Measurements from ENCODE around the gene MED25. TPM values are rescaled to one million over a fixed set of nuclear protein-coding genes. Genes with fewer than 3 reads are reported as not detected.

The MED25 gene
- total and polyA plus RNA-seq, 2 experiments from 2014 or later: 45.6 to 58.6 TPM

GRCh38 chr19:49829721-49830120 is 11.6 kb downstream of the MED25 start:
- no peak for ATAC-seq
- no peaks in the 10 kb centered on the region for H3K4me1 ChIP-seq (ENCODE audit: insufficient read depth)

GRCh38 chr19:49830766-49831165 is 12.7 kb downstream of the MED25 start:
- Mint-ChIP-seq H3K4me3 (no peak overlapping the region), H3K27ac (no peak overlapping the region), H3K4me1 (no peaks in the 10 kb centered on the region; the same call in 2 of the 3 replicates), H3K36me3 (ENCODE audit: low read depth) (peaks cover 27% of the 10 kb centered on the region), H3K9me3 (no peaks in the 10 kb centered on the region; the same call in 1 of the 3 replicates), H3K27me3 (ENCODE audit: insufficient read depth, low read depth, poor library complexity) (peaks cover 12% of the 10 kb centered on the region)
- Histone ChIP-seq H3K36me3 (ENCODE audit: insufficient read depth) (no peaks in the 10 kb centered on the region), H3K79me2 (replicated peaks; ENCODE audit: insufficient read depth) (no peaks in the 10 kb centered on the region), H3F3A (replicated peaks; ENCODE audit: low read depth) (no peaks in the 10 kb centered on the region), H3K4me1 (ENCODE audit: insufficient read depth) (no peaks in the 10 kb centered on the region), H4K20me1 (replicated peaks; ENCODE audit: insufficient read depth) (no peaks in the 10 kb centered on the region; the same call in 1 of the 2 replicates), H3K27ac (ENCODE audit: low read depth) (no peak overlapping the region), H3K27me3 (ENCODE audit: insufficient read depth) (no peaks in the 10 kb centered on the region), H3K4me2 (no peak overlapping the region), H2AFZ (no peak overlapping the region), H3K9me2 (ENCODE audit: insufficient read depth) (no peaks in the 10 kb centered on the region), H3K4me3 (no peak overlapping the region)
- no peak for ATAC-seq
- no peak for DNase-seq (ENCODE audit: low spot score)
- TF ChIP-seq CREB1 (CRISPR knock-in tag; IDR thresholded peaks at IDR 0.05; ENCODE audit: low read depth): no peak
- TF ChIP-seq STAT1 (IDR thresholded peaks at IDR 0.05; ENCODE audit: unreplicated experiment): no peak
- TF ChIP-seq ZNF462 (CRISPR knock-in tag; IDR thresholded peaks at IDR 0.05): no peak
- TF ChIP-seq, protein P1, sequence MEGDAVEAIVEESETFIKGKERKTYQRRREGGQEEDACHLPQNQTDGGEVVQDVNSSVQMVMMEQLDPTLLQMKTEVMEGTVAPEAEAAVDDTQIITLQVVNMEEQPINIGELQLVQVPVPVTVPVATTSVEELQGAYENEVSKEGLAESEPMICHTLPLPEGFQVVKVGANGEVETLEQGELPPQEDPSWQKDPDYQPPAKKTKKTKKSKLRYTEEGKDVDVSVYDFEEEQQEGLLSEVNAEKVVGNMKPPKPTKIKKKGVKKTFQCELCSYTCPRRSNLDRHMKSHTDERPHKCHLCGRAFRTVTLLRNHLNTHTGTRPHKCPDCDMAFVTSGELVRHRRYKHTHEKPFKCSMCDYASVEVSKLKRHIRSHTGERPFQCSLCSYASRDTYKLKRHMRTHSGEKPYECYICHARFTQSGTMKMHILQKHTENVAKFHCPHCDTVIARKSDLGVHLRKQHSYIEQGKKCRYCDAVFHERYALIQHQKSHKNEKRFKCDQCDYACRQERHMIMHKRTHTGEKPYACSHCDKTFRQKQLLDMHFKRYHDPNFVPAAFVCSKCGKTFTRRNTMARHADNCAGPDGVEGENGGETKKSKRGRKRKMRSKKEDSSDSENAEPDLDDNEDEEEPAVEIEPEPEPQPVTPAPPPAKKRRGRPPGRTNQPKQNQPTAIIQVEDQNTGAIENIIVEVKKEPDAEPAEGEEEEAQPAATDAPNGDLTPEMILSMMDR (conservative IDR thresholded peaks at IDR 0.05; ENCODE audit: low read depth in 2 of 2): no peak
- TF ChIP-seq JUNB (IDR thresholded peaks at IDR 0.05; ENCODE audit: unreplicated experiment): no peak
- TF ChIP-seq ZNF331 (CRISPR knock-in tag; IDR thresholded peaks at IDR 0.05; ENCODE audit: low read depth): no peak
- TF ChIP-seq EZH2phosphoT487 (IDR thresholded peaks at IDR 0.05; ENCODE audit: unreplicated experiment): no peak
- TF ChIP-seq POLR2AphosphoS5 (IDR thresholded peaks at IDR 0.05; ENCODE audit: low read depth): no peak
- no peak for TF ChIP-seq NANOG (IDR thresholded peaks at IDR 0.05; ENCODE audit: borderline replicate concordance)
- TF ChIP-seq ZNF114 (CRISPR knock-in tag; IDR thresholded peaks at IDR 0.05): no peak
- TF ChIP-seq, protein P2, sequence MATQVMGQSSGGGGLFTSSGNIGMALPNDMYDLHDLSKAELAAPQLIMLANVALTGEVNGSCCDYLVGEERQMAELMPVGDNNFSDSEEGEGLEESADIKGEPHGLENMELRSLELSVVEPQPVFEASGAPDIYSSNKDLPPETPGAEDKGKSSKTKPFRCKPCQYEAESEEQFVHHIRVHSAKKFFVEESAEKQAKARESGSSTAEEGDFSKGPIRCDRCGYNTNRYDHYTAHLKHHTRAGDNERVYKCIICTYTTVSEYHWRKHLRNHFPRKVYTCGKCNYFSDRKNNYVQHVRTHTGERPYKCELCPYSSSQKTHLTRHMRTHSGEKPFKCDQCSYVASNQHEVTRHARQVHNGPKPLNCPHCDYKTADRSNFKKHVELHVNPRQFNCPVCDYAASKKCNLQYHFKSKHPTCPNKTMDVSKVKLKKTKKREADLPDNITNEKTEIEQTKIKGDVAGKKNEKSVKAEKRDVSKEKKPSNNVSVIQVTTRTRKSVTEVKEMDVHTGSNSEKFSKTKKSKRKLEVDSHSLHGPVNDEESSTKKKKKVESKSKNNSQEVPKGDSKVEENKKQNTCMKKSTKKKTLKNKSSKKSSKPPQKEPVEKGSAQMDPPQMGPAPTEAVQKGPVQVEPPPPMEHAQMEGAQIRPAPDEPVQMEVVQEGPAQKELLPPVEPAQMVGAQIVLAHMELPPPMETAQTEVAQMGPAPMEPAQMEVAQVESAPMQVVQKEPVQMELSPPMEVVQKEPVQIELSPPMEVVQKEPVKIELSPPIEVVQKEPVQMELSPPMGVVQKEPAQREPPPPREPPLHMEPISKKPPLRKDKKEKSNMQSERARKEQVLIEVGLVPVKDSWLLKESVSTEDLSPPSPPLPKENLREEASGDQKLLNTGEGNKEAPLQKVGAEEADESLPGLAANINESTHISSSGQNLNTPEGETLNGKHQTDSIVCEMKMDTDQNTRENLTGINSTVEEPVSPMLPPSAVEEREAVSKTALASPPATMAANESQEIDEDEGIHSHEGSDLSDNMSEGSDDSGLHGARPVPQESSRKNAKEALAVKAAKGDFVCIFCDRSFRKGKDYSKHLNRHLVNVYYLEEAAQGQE (IDR thresholded peaks at IDR 0.05; ENCODE audit: unreplicated experiment): no peak

More at GRCh38 chr19:49829721-49830120, 11.6 kb downstream of the MED25 start:
- no peaks in the 10 kb centered on the region for H3F3A ChIP-seq (replicated peaks; ENCODE audit: low read depth)
- H3K4me3 ChIP-seq: no peak overlapping the region
- Mint-ChIP-seq H3K27ac (no peak overlapping the region), H3K9me3 (no peaks in the 10 kb centered on the region; the same call in 2 of the 3 replicates), H3K27me3 (ENCODE audit: insufficient read depth, low read depth, poor library complexity) (peaks cover 11% of the 10 kb centered on the region), H3K4me3 (no peak overlapping the region), H3K4me1 (no peaks in the 10 kb centered on the region; the same call in 2 of the 3 replicates), H3K36me3 (ENCODE audit: low read depth) (peaks cover 21% of the 10 kb centered on the region)
- no peak overlapping the region for H2AFZ ChIP-seq
- H3K79me2 ChIP-seq (replicated peaks; ENCODE audit: insufficient read depth): no peaks in the 10 kb centered on the region
- no peak overlapping the region for H3K4me2 ChIP-seq
- no peak for DNase-seq (ENCODE audit: low spot score)
- H4K20me1 ChIP-seq (replicated peaks; ENCODE audit: insufficient read depth): no peaks in the 10 kb centered on the region; the same call in 1 of the 2 replicates
- H3K27me3 ChIP-seq (ENCODE audit: insufficient read depth): no peaks in the 10 kb centered on the region
- no peaks in the 10 kb centered on the region for H3K36me3 ChIP-seq (ENCODE audit: insufficient read depth)
- no peak overlapping the region for H3K27ac ChIP-seq (ENCODE audit: low read depth)
- no peaks in the 10 kb centered on the region for H3K9me2 ChIP-seq (ENCODE audit: insufficient read depth)
- no peak for TF ChIP-seq POLR2AphosphoS5 (IDR thresholded peaks at IDR 0.05; ENCODE audit: low read depth)

All from GM23338 (cell line).